Measurements from ENCODE around the gene CDC42. TPM values are rescaled to one million over a fixed set of nuclear protein-coding genes. Genes with fewer than 3 reads are reported as not detected.

CDC42 gene
- total RNA-seq, 1 experiment from 2014 or later, result 217 TPM

GRCh38 chr1:22050330-22050729, 2.2 kb upstream of the CDC42 start:
- H3K27ac ChIP-seq (ENCODE audit: low read depth, low read length), result no peak overlapping the region
- intact Hi-C loops (cut with micrococcal nuclease), result no loop called here
- no TSS peak for BruUV-seq (replicated peaks)
- CTCF ChIA-PET, result interaction anchor here (1.7 kb wide), 1 partner anchor 10 kb away, joined by 4 read pairs; no protein-coding TSS in a partner anchor
- no peaks in the 10 kb centered on the region for H3K9me3 ChIP-seq (ENCODE audit: control insufficient read depth in 1 of 2, insufficient read depth in 1 of 2, low read depth in 1 of 2, low read length in 2 of 2)
- H3K4me2 ChIP-seq (ENCODE audit: low read length), result peak overlapping the region; percentile 30; the same call in 1 of the 2 replicates
- H3K4me3 ChIP-seq (replicated peaks in 1 of 2; ENCODE audit: low read depth in 1 of 2, low read length in 2 of 2), result no peak overlapping the region
- peaks cover 12% of the 10 kb centered on the region; the same call in 1 of the 2 replicates for H4K20me1 ChIP-seq (ENCODE audit: insufficient read depth)
- peaks cover 25% of the 10 kb centered on the region for H3K79me2 ChIP-seq (ENCODE audit: insufficient read depth, low read length)
- RAD21 ChIA-PET (ENCODE audit: low non-redundant PET in 1 of 2, low total read pairs in 2 of 2, uncharacterized antibody in 2 of 2, unreplicated experiment in 2 of 2), result no interaction called here
- no peaks in the 10 kb centered on the region for H3K27me3 ChIP-seq (ENCODE audit: insufficient read depth, low read length)
- TF ChIP-seq SRF (IDR thresholded peaks at IDR 0.05; ENCODE audit: low read depth) (no peak), YY1 (IDR thresholded peaks at IDR 0.05; ENCODE audit: extremely low read depth, insufficient replicate concordance, low read depth, low read length) (no peak), POLR2A (IDR thresholded peaks at IDR 0.05; ENCODE audit: borderline replicate concordance, extremely low read depth, insufficient read depth, insufficient read length) (no peak), TCF7L2 (IDR thresholded peaks at IDR 0.05; ENCODE audit: borderline replicate concordance, extremely low read depth, insufficient read depth, insufficient read length) (no peak), SP1 (IDR thresholded peaks at IDR 0.05; ENCODE audit: low read depth) (no peak), ELF1 (IDR thresholded peaks at IDR 0.05; ENCODE audit: borderline replicate concordance, low read depth) (no peak), SIN3A (IDR thresholded peaks at IDR 0.05; ENCODE audit: low read depth) (no peak), FOSL1 (IDR thresholded peaks at IDR 0.05; ENCODE audit: low read depth) (no peak), RAD21 (IDR thresholded peaks at IDR 0.05; ENCODE audit: low read depth) (no peak), ZFX (IDR thresholded peaks at IDR 0.05) (no peak), CTCF (IDR thresholded peaks at IDR 0.05 in 2 of 3, conservative IDR thresholded peaks at IDR 0.05 in 1 of 3; ENCODE audit: borderline replicate concordance in 1 of 3, insufficient read depth in 1 of 3, low read depth in 2 of 3, low read length in 2 of 3) (no peak), JUND (IDR thresholded peaks at IDR 0.05) (no peak), CEBPB (IDR thresholded peaks at IDR 0.05; ENCODE audit: low read depth) (no peak), EZH2phosphoT487 (IDR thresholded peaks at IDR 0.05; ENCODE audit: borderline replicate concordance) (no peak), EGR1 (IDR thresholded peaks at IDR 0.05; ENCODE audit: low read depth) (no peak)
- TF ChIP-seq, protein P1, sequence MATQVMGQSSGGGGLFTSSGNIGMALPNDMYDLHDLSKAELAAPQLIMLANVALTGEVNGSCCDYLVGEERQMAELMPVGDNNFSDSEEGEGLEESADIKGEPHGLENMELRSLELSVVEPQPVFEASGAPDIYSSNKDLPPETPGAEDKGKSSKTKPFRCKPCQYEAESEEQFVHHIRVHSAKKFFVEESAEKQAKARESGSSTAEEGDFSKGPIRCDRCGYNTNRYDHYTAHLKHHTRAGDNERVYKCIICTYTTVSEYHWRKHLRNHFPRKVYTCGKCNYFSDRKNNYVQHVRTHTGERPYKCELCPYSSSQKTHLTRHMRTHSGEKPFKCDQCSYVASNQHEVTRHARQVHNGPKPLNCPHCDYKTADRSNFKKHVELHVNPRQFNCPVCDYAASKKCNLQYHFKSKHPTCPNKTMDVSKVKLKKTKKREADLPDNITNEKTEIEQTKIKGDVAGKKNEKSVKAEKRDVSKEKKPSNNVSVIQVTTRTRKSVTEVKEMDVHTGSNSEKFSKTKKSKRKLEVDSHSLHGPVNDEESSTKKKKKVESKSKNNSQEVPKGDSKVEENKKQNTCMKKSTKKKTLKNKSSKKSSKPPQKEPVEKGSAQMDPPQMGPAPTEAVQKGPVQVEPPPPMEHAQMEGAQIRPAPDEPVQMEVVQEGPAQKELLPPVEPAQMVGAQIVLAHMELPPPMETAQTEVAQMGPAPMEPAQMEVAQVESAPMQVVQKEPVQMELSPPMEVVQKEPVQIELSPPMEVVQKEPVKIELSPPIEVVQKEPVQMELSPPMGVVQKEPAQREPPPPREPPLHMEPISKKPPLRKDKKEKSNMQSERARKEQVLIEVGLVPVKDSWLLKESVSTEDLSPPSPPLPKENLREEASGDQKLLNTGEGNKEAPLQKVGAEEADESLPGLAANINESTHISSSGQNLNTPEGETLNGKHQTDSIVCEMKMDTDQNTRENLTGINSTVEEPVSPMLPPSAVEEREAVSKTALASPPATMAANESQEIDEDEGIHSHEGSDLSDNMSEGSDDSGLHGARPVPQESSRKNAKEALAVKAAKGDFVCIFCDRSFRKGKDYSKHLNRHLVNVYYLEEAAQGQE (IDR thresholded peaks at IDR 0.05; ENCODE audit: low read depth), result no peak
- TF ChIP-seq, protein P2, sequence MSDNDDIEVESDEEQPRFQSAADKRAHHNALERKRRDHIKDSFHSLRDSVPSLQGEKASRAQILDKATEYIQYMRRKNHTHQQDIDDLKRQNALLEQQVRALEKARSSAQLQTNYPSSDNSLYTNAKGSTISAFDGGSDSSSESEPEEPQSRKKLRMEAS (IDR thresholded peaks at IDR 0.05), result no peak
- TF ChIP-seq, protein P3, sequence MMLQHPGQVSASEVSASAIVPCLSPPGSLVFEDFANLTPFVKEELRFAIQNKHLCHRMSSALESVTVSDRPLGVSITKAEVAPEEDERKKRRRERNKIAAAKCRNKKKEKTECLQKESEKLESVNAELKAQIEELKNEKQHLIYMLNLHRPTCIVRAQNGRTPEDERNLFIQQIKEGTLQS (IDR thresholded peaks at IDR 0.05), result no peak
- ATAC-seq, result no peak
- DNase-seq (ENCODE audit: low read depth, low spot score), result no peak
- POLR2A ChIA-PET, result interaction anchor here (1.7 kb wide), 1 partner anchor 25 kb away, joined by 10 read pairs; no protein-coding TSS in a partner anchor
- no peak overlapping the region for H2AFZ ChIP-seq (ENCODE audit: low read depth, low read length, poor library complexity, severe bottlenecking)
- H3K36me3 ChIP-seq (ENCODE audit: control insufficient read depth in 1 of 2, insufficient read depth in 2 of 2, low read length in 2 of 2), result no peaks in the 10 kb centered on the region; a peak in 1 of 4 replicates
- no peak overlapping the region for H3K9ac ChIP-seq (ENCODE audit: low read length)
- peaks cover 20 to 39% of the 10 kb centered on the region in 2 experiments for H3K4me1 ChIP-seq (ENCODE audit: control insufficient read depth in 1 of 2, insufficient read depth in 2 of 2, low read length in 2 of 2)
- no peaks in the 10 kb centered on the region for H3K9me2 ChIP-seq (ENCODE audit: insufficient read depth)
